Liver (tissue), 9 donors: Measurements from ENCODE around the gene RIN1. TPM values are rescaled to one million over a fixed set of nuclear protein-coding genes. Genes with fewer than 3 reads are reported as not detected.

ENCODE experiments used
- DNase-seq: peaks from one replicate; pipeline ENCODE4 v3.0.0-alpha.2; 2017; ENCODE audit warnings: low spot score
- H3K27ac ChIP-seq, 2 donors: one replicate each; pipeline ENCODE4 v1.7.0; 2013; ENCODE audit warnings: inconsistent platforms in 2 of 2, low read length in 2 of 2, control low read depth in 1 of 2, low read depth in 1 of 2, mild to moderate bottlenecking in 1 of 2
- H3K27me3 ChIP-seq, 4 donors: one replicate each; pipeline versions ENCODE4 v1.6.1 to v1.7.0; 2013; ENCODE audit warnings: low read length in 3 of 4, inconsistent platforms in 1 of 4, mild to moderate bottlenecking in 1 of 4, moderate library complexity in 1 of 4; ENCODE audit not compliant: control insufficient read depth in 4 of 4, insufficient read depth in 4 of 4
- H3K36me3 ChIP-seq, 4 donors: one replicate each; pipeline versions ENCODE4 v1.6.1 to v1.7.0; 2013; ENCODE audit warnings: low read length in 3 of 4, mild to moderate bottlenecking in 3 of 4, low read depth in 1 of 4, moderate library complexity in 1 of 4; ENCODE audit not compliant: control insufficient read depth in 4 of 4, insufficient read depth in 3 of 4
- H3K4me1 ChIP-seq, 4 donors: one replicate each; pipeline versions ENCODE4 v1.6.1 to v1.7.0; 2013; ENCODE audit warnings: low read length in 3 of 4, mild to moderate bottlenecking in 3 of 4, moderate library complexity in 1 of 4; ENCODE audit not compliant: control insufficient read depth in 4 of 4, insufficient read depth in 4 of 4
- H3K4me3 ChIP-seq, 3 donors: one replicate each; pipeline versions ENCODE4 v1.6.1 to v1.7.0; 2013; ENCODE audit warnings: low read length in 3 of 3, control low read depth in 1 of 3, low read depth in 1 of 3, mild to moderate bottlenecking in 1 of 3
- H3K9ac ChIP-seq, 2 donors: one replicate each; pipeline ENCODE4 v1.7.0; 2013; ENCODE audit warnings: low read length in 2 of 2, mild to moderate bottlenecking in 2 of 2, moderate library complexity in 2 of 2, control low read depth in 1 of 2, low read depth in 1 of 2
- H3K9me3 ChIP-seq, 4 donors: one replicate each; pipeline versions ENCODE4 v1.6.1 to v1.7.0; 2013; ENCODE audit warnings: low read length in 3 of 4; ENCODE audit not compliant: control insufficient read depth in 4 of 4
- ATF3 ChIP-seq: IDR thresholded peaks from 2 replicates; pipeline ENCODE4 v1.6.1; 2016; ENCODE audit warnings: antibody characterized with exemption
- CTCF ChIP-seq: fragments of 150-350 bp; IDR thresholded peaks from 2 replicates; pipeline ENCODE4 v1.5.1; 2017; ENCODE audit warnings: improper control_type of control experiment, low read depth, low read length; ENCODE audit not compliant: missing input control
- FOXA1 ChIP-seq: IDR thresholded peaks from 2 replicates; pipeline ENCODE4 v1.6.1; 2016; ENCODE audit warnings: antibody characterized with exemption
- FOXA2 ChIP-seq: IDR thresholded peaks from 2 replicates; pipeline ENCODE4 v1.6.1; 2016; ENCODE audit warnings: antibody characterized with exemption
- GABPA ChIP-seq, 2 donors: IDR thresholded peaks in 1 of 2; conservative IDR thresholded peaks in 1 of 2; 2 replicates each; pipeline ENCODE4 v1.6.1; 2016; ENCODE audit warnings: antibody characterized with exemption in 2 of 2, mild to moderate bottlenecking in 1 of 2, moderate library complexity in 1 of 2
- HNF4A ChIP-seq, 2 donors: conservative IDR thresholded peaks; 2 replicates each; pipeline ENCODE4 v1.6.1; 2016; ENCODE audit warnings: antibody characterized with exemption in 2 of 2, mild to moderate bottlenecking in 2 of 2
- HNF4G ChIP-seq: IDR thresholded peaks from 2 replicates; pipeline ENCODE4 v1.6.1; 2016; ENCODE audit warnings: antibody characterized with exemption
- MAX ChIP-seq: IDR thresholded peaks from 2 replicates; pipeline ENCODE4 v1.6.1; 2016; ENCODE audit warnings: antibody characterized with exemption
- NR2F2 ChIP-seq: IDR thresholded peaks from 2 replicates; pipeline ENCODE4 v1.6.1; 2016; ENCODE audit warnings: antibody characterized with exemption
- RAD21 ChIP-seq, 2 donors: IDR thresholded peaks; 2 replicates each; pipeline ENCODE4 v1.6.1; 2016; ENCODE audit warnings: antibody characterized with exemption in 2 of 2, mild to moderate bottlenecking in 2 of 2
- REST ChIP-seq: IDR thresholded peaks from 2 replicates; pipeline ENCODE4 v1.6.1; 2016; ENCODE audit warnings: antibody characterized with exemption, mild to moderate bottlenecking
- SP1 ChIP-seq: IDR thresholded peaks from 2 replicates; pipeline ENCODE4 v1.6.1; 2018; ENCODE audit warnings: antibody characterized with exemption, mild to moderate bottlenecking
- TAF1 ChIP-seq: conservative IDR thresholded peaks from 2 replicates; pipeline ENCODE4 v1.6.1; 2016; ENCODE audit warnings: antibody characterized with exemption, mild to moderate bottlenecking
- YY1 ChIP-seq: IDR thresholded peaks from 2 replicates; pipeline ENCODE4 v1.6.1; 2016; ENCODE audit warnings: antibody characterized with exemption, mild to moderate bottlenecking
- WGBS: extraction: QIAGEN DNeasy Blood & Tissue Kit; methylation state at CpG from one replicate; pipeline ENCODE4 v1.1.7; 2013; 5-methylcytosine and 5-hydroxymethylcytosine counted together
- polyA plus RNA-seq, 2 donors: library from polyadenylated mRNA; stranded (reverse) in 1 of 2; unstranded in 1 of 2; fragments of 200-250 nt in 1 of 2; fragments of >200 nt in 1 of 2; fragmentation: Nextera tagmentation in 1 of 2; extraction: Ambion mirVana in 1 of 2; gene quantifications; one replicate each; pipeline versions ENCODE4 v1.2.1 to v1.2.3, GENCODE V29; 2013 to 2015
- total RNA-seq, 2 donors: library from RNA; depleted of rRNA; stranded (reverse); fragments of >200 nt; gene quantifications; one replicate each; pipeline ENCODE4 v1.2.3, GENCODE V29; 2014
- donor health status: healthy.
- donor health status: healthy.
- donor health status: healthy.
- donor health status: healthy.
- donor health status: healthy.

The RIN1 gene
- total and polyA plus RNA-seq, 4 donors = 0.11 to 1.1 (median 0.53) TPM

- Histone ChIP-seq H3K9me3 (no peaks in the 10 kb centered on the region), H3K4me3 (peak overlapping the region in 2 of 3 donors; percentile 28 to 32), H3K4me1 (peaks cover 4 to 16% (median 8%) of the 10 kb centered on the region in 4 donors), H3K9ac (no peak overlapping the region), H3K36me3 (peaks cover 3 to 22% (median 12%) of the 10 kb centered on the region in 4 donors), H3K27me3 (no peaks in the 10 kb centered on the region), H3K27ac (peak overlapping the region; percentile 26 to 63)
- DNase-seq = no peak
- TF ChIP-seq FOXA1 = no peak
- TF ChIP-seq MAX = no peak
- no peak for TF ChIP-seq SP1
- no peak for TF ChIP-seq FOXA2
- no peak for TF ChIP-seq YY1
- no peak for TF ChIP-seq TAF1
- TF ChIP-seq CTCF = no peak
- WGBS = 23% methylated on average over 35 of the region's 35 CpGs
These were observed 552 bp downstream of the RIN1 start for GRCh38 chr11:66335531-66336233.

- no peaks in the 10 kb centered on the region for H3K9me3 ChIP-seq
- H3K4me3 ChIP-seq = no peak overlapping the region
- peaks cover 4 to 16% (median 8%) of the 10 kb centered on the region in 4 donors for H3K4me1 ChIP-seq
- H3K27me3 ChIP-seq = no peaks in the 10 kb centered on the region
- no peak overlapping the region for H3K9ac ChIP-seq
- peaks cover 0 to 13% (median 6%) of the 10 kb centered on the region in 4 donors for H3K36me3 ChIP-seq
- no peak for TF ChIP-seq RAD21 (IDR thresholded peaks at IDR 0.05)
- TF ChIP-seq TAF1 = no peak
- TF ChIP-seq REST = no peak
- TF ChIP-seq MAX = no peak
- TF ChIP-seq SP1 = no peak
- no peak for TF ChIP-seq NR2F2
- TF ChIP-seq CTCF = no peak
- no peak for TF ChIP-seq FOXA1
- TF ChIP-seq HNF4G = no peak
- TF ChIP-seq YY1 = no peak
- no peak for TF ChIP-seq ATF3
- no peak for TF ChIP-seq GABPA (IDR thresholded peaks at IDR 0.05 in 1 of 2, conservative IDR thresholded peaks at IDR 0.05 in 1 of 2)
- no peak for TF ChIP-seq HNF4A (conservative IDR thresholded peaks at IDR 0.05)
- DNase-seq = no peak
- H3K27ac ChIP-seq = no peak overlapping the region
- 88% methylated on average over 42 of the region's 42 CpGs for WGBS
These were observed 1.4 kb downstream of the RIN1 start for GRCh38 chr11:66334605-66335442.
